K562 (cell line): Measurements from ENCODE around the gene ITGA3. TPM values are rescaled to one million over a fixed set of nuclear protein-coding genes. Genes with fewer than 3 reads are reported as not detected.

Experiments
- ATAC-seq: fragments of 200-7000 bp; cut with Tn5 transposase; 3 replicates; pipeline ENCODE4 v1.9.1; 2020; ENCODE audit warnings: moderate library complexity
- BruUV-seq: library from RNA; stranded (reverse); fragments of 400-500 nt; replicated peaks from 2 replicates; lab custom pipeline; 2021; lab: Mats Ljungman, UMichigan
- CTCF ChIA-PET: fragments of 300-600 bp; formaldehyde crosslinking; extraction: SDS; loops from one replicate; lab custom pipeline; 2021; ENCODE audit warnings: low intra/inter-chr PET ratio; lab: Yijun Ruan, JAX
- POLR2A ChIA-PET: fragments of 300-600, 350-650 bp; sonication (Branson Sonifier 250); formaldehyde crosslinking; extraction: SDS; loops from one replicate; lab custom pipeline; 2021; ENCODE audit warnings: antibody characterized with exemption, inconsistent platforms; lab: Yijun Ruan, JAX
- DNase-seq, 4 experiments: peaks; one replicate each; pipeline versions ENCODE4 v3.0.0 to v3.0.0-alpha.2; 2011 to 2018; ENCODE audit warnings: low spot score in 3 of 4, mixed read lengths in 3 of 4; ENCODE audit errors: extremely low read depth in 1 of 4
- FAIRE-seq: peaks from 2 replicates; lab custom pipeline; 2011; peaks lifted over from hg19 to GRCh38; lab: Jason Lieb, UNC
- H2AFZ ChIP-seq: 2 replicates; pipeline ENCODE4 v1.6.0; 2011; ENCODE audit warnings: low read depth, low read length, control low read depth, inconsistent platforms
- H3K27ac ChIP-seq: fragments of 200-600 bp; 3 replicates; pipeline ENCODE4 v1.8.0; 2011; ENCODE audit warnings: low read depth, mild to moderate bottlenecking, control low read depth, inconsistent platforms, low read length, moderate library complexity, mixed read lengths; ENCODE audit errors: extremely low read depth
- H3K27me3 ChIP-seq, 2 experiments: fragments of 300-600 bp in 1 of 2; 2 replicates in 1 of 2; 3 replicates in 1 of 2; pipeline versions ENCODE4 v1.6.0 to v1.8.0; 2011; ENCODE audit warnings: inconsistent platforms in 2 of 2, low read length in 2 of 2, mild to moderate bottlenecking in 1 of 2, mixed read lengths in 1 of 2, moderate library complexity in 1 of 2; ENCODE audit not compliant: control insufficient read depth in 2 of 2, insufficient read depth in 2 of 2
- H3K36me3 ChIP-seq: fragments of 300-600 bp; 3 replicates; pipeline ENCODE4 v1.8.0; 2011; ENCODE audit warnings: mild to moderate bottlenecking, low read length, inconsistent platforms; ENCODE audit not compliant: control insufficient read depth, insufficient read depth
- H3K4me1 ChIP-seq, 2 experiments: fragments of 200-600 bp in 1 of 2; replicated peaks in 1 of 2; 2 replicates in 1 of 2; 3 replicates in 1 of 2; pipeline versions ENCODE4 v1.5.1 to v1.8.0; 2011; ENCODE audit warnings: inconsistent platforms in 2 of 2, low read length in 2 of 2, mild to moderate bottlenecking in 1 of 2, mixed read lengths in 1 of 2, moderate library complexity in 1 of 2; ENCODE audit not compliant: control insufficient read depth in 2 of 2, insufficient read depth in 2 of 2
- H3K4me2 ChIP-seq: 2 replicates; pipeline ENCODE4 v1.6.1; 2011; ENCODE audit warnings: low read length, control low read depth, inconsistent platforms, mixed read lengths; ENCODE audit not compliant: insufficient read depth
- H3K4me3 ChIP-seq: fragments of 200-600 bp; sonication (generic), shearing (Covaris generic); 2 replicates; pipeline ENCODE4 v1.5.1; 2016; ENCODE audit warnings: control low read depth, inconsistent platforms
- H3K79me2 ChIP-seq: fragments of 200-600 bp; 3 replicates; pipeline ENCODE4 v1.8.0; 2011; ENCODE audit warnings: low read length, inconsistent platforms; ENCODE audit not compliant: control insufficient read depth, insufficient read depth
- H3K9ac ChIP-seq, 2 experiments: 2 replicates each; pipeline versions ENCODE4 v1.6.0 to v1.6.1; 2011; ENCODE audit warnings: low read depth in 2 of 2, low read length in 2 of 2, control low read depth in 1 of 2, inconsistent platforms in 1 of 2, mild to moderate bottlenecking in 1 of 2, mixed read lengths in 1 of 2; ENCODE audit not compliant: insufficient read depth in 1 of 2
- H3K9me1 ChIP-seq: one replicate; pipeline ENCODE4 v1.6.0; 2011; ENCODE audit warnings: inconsistent platforms, mild to moderate bottlenecking, low read length, moderate library complexity; ENCODE audit not compliant: control insufficient read depth, insufficient read depth
- H3K9me3 ChIP-seq: replicated peaks from 2 replicates; pipeline ENCODE4 v1.5.1; 2011; ENCODE audit warnings: low read depth, low read length, inconsistent platforms; ENCODE audit not compliant: control insufficient read depth, insufficient read depth
- H4K20me1 ChIP-seq: replicated peaks from 2 replicates; pipeline ENCODE4 v1.6.1; 2011; ENCODE audit warnings: low read length, inconsistent platforms, mixed read lengths; ENCODE audit not compliant: control insufficient read depth, insufficient read depth
- CBX5 ChIP-seq: IDR thresholded peaks from 2 replicates; pipeline ENCODE4 v1.6.1; 2014; ENCODE audit warnings: low read depth, borderline replicate concordance
- CHAMP1 ChIP-seq: fragments of 450-650 bp; IDR thresholded peaks from 2 replicates; pipeline ENCODE4 v1.6.1; 2016; ENCODE audit warnings: mild to moderate bottlenecking
- JUNB ChIP-seq: fragments of 450-650 bp; formaldehyde crosslinking; conservative IDR thresholded peaks from 2 replicates; pipeline ENCODE4 v1.4.0; 2020; ENCODE audit warnings: mild to moderate bottlenecking
- KLF13 ChIP-seq: fragments of 450-650 bp; IDR thresholded peaks from 2 replicates; pipeline ENCODE4 v1.6.1; 2016; ENCODE audit warnings: missing genetic modification characterization, low read depth, mild to moderate bottlenecking, missing compliant biosample characterization, moderate library complexity, borderline replicate concordance
- NCOA2 ChIP-seq, 2 experiments: fragments of 450-650 bp; IDR thresholded peaks; 2 replicates each; pipeline ENCODE4 v1.6.1; 2018; ENCODE audit warnings: mild to moderate bottlenecking in 2 of 2, moderate library complexity in 1 of 2; ENCODE audit not compliant: partially characterized antibody in 2 of 2
- PCBP2 ChIP-seq: fragments of 200-400 bp; formaldehyde crosslinking; IDR thresholded peaks from 2 replicates; pipeline ENCODE4 v1.6.1; 2018; ENCODE audit warnings: low read length, low read depth, mild to moderate bottlenecking, moderate library complexity; ENCODE audit not compliant: poor library complexity, severe bottlenecking
- RBM39 ChIP-seq: fragments of 200-400 bp; formaldehyde crosslinking; optimal IDR thresholded peaks from 2 replicates; pipeline ENCODE3; 2018; ENCODE audit warnings: low read depth, low read length
- SAFB2 ChIP-seq: fragments of 200-400 bp; formaldehyde crosslinking; IDR thresholded peaks from 2 replicates; pipeline ENCODE4 v1.6.1; 2018; ENCODE audit warnings: borderline replicate concordance, low read length, low read depth, moderate library complexity; ENCODE audit not compliant: severe bottlenecking
- ZBTB43 ChIP-seq: sonication (generic); formaldehyde crosslinking; IDR thresholded peaks from 2 replicates; pipeline ENCODE4 v1.8.0; 2023; ENCODE audit warnings: mild to moderate bottlenecking, missing genetic modification reagents
- ZC3H4 ChIP-seq: sonication (generic); formaldehyde crosslinking; IDR thresholded peaks from 2 replicates; pipeline ENCODE4 v1.9.0; 2021; ENCODE audit warnings: missing genetic modification reagents, borderline replicate concordance
- ZNF140 ChIP-seq: fragments of 250-450 bp; sonication (Bioruptor Pico); IDR thresholded peaks from 2 replicates; pipeline ENCODE4 v1.8.0; 2021; ENCODE audit warnings: moderate library complexity, mild to moderate bottlenecking, inconsistent platforms
- ZNF24 ChIP-seq: fragments of 450-650 bp; IDR thresholded peaks from 2 replicates; pipeline ENCODE4 v1.6.1; 2016
- ZNF436 ChIP-seq: fragments of 250-450, 450-650 bp; sonication (Bioruptor Pico); formaldehyde crosslinking; IDR thresholded peaks from 2 replicates; pipeline ENCODE4 v1.7.0; 2020; ENCODE audit warnings: mild to moderate bottlenecking
- ZNF639 ChIP-seq, 2 experiments: fragments of 200-800 bp in 1 of 2; sonication (Bioruptor generic) in 1 of 2; sonication (generic) in 1 of 2; formaldehyde crosslinking in 1 of 2; IDR thresholded peaks in 1 of 2; conservative IDR thresholded peaks in 1 of 2; 2 replicates each; pipeline versions ENCODE4 v1.5.0 to v1.6.1; 2016 to 2020; ENCODE audit warnings: missing compliant biosample characterization in 1 of 2, missing genetic modification characterization in 1 of 2, missing genetic modification reagents in 1 of 2
- WGBS: fragments of 100-300 bp; shearing (Covaris generic); methylation state at CpG from one replicate; pipeline ENCODE4 v1.1.6; 2016; ENCODE audit warnings: low coverage, mixed read lengths; ENCODE audit not compliant: insufficient coverage; ENCODE audit errors: missing lambda C conversion rate; 5-methylcytosine and 5-hydroxymethylcytosine counted together
- in situ Hi-C: fragments of 300-500 bp; cut with MboI; formaldehyde crosslinking; loops from 4 replicates; pipeline ENCODE4 v1.15.0; 2018; ENCODE audit warnings: inconsistent platforms, mixed read lengths
- intact Hi-C: fragments of 100-400 bp; cut with micrococcal nuclease; formaldehyde crosslinking; loops from 2 replicates; pipeline ENCODE4 v1.14.2; 2022
- polyA plus RNA-seq, 8 experiments: library from polyadenylated mRNA; depleted of rRNA in 4 of 8; stranded (reverse) in 5 of 8; unstranded in 3 of 8; fragments of >200 nt; fragmentation: Nextera tagmentation in 2 of 8; fragmentation: Illumina TruSeq in 1 of 8; extraction: Ambion mirVana in 2 of 8; extraction: Trizol in 1 of 8; gene quantifications; 2 replicates each; pipeline versions ENCODE4 v1.2.1 to v1.2.3, GENCODE V29; 2011 to 2014; ENCODE audit warnings: inconsistent platforms in 1 of 8, missing spikeins in 1 of 8
- total RNA-seq, 7 experiments: library from RNA; depleted of rRNA in 6 of 7; stranded (reverse); fragments of >200 nt in 6 of 7; fragmentation: Illumina TruSeq in 2 of 7; extraction: Trizol in 2 of 7; gene quantifications; 2 replicates each; pipeline versions ENCODE4 v1.2.1 to v1.2.3, GENCODE V29; 2011 to 2021; ENCODE audit warnings: low replicate concordance in 1 of 7

The ITGA3 gene
- total and polyA plus RNA-seq, 9 of the 15 experiments (the other 6 are each of a cell fraction or from before 2014, with no cell fraction given), result 0.03 to 0.75 (median 0.14) TPM; not detected in 2

DNA sequence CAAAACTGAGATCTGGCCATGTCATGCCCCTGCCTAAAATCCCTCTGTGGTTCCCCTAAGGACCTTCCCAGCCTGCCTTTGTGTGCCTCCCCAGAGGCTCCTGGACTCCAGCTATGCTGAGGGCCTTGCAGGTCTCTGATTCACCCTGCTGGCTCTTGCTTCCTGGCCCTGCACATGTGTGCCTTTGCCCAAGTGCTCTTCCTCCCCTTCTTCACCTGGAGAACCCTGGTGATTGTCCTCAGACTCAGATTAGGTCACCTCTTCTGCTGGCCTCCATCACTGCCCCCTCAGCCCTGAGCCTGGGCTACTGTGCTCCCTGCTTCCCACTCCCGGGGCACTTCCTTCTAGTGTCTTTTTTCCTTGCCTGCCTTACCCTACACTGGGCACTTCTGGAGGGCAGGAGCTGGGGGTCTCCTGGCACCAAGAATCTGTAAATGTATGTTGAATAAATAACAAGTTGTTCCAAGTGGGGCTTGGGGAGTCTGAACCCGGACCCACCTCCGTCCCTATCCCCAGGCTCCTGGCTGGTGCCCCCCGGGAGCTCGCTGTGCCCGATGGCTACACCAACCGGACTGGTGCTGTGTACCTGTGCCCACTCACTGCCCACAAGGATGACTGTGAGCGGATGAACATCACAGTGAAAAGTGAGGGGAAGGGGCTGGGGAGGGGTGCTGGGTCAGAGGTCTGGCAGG is 7.8 kb downstream of the ITGA3 start:
- Histone ChIP-seq H3K79me2 (no peaks in the 10 kb centered on the region), H3K27ac (no peak overlapping the region), H3K4me2 (no peak overlapping the region), H3K9ac (no peak overlapping the region), H3K4me3 (no peak overlapping the region), H3K36me3 (no peaks in the 10 kb centered on the region), H3K4me1 (peaks cover 0 to 4% of the 10 kb centered on the region in 2 experiments; a peak in 1 of 5 replicates), H2AFZ (no peak overlapping the region), H4K20me1 (peaks cover 3% of the 10 kb centered on the region; the same call in 1 of the 2 replicates)
- CTCF ChIA-PET, result no interaction called here
- intact Hi-C loops (no loop called here), in situ Hi-C loops (no loop called here)
- BruUV-seq, result no TSS peak
- WGBS, result 4% methylated on average over 8 of the region's 8 CpGs
- no peak for ATAC-seq
- TF ChIP-seq JUNB, result no peak
- no peak for TF ChIP-seq RBM39
- TF ChIP-seq ZNF24, result no peak
- no peak for TF ChIP-seq SAFB2
- no peak for TF ChIP-seq ZNF436 (CRISPR knock-in tag)
- TF ChIP-seq KLF13 (tag), result no peak
- no peak for TF ChIP-seq ZNF639 (CRISPR knock-in tag; conservative IDR thresholded peaks at IDR 0.05 in 1 of 2, IDR thresholded peaks at IDR 0.05 in 1 of 2)
- TF ChIP-seq PCBP2, result no peak
- no peak for TF ChIP-seq ZBTB43 (CRISPR knock-in tag)
- no peak for TF ChIP-seq NCOA2 (IDR thresholded peaks at IDR 0.05; ENCODE audit: partially characterized antibody in 2 of 2)
- no peak for TF ChIP-seq ZC3H4 (CRISPR knock-in tag)
- no peak for TF ChIP-seq ZNF140 (CRISPR knock-in tag)
- no peak for TF ChIP-seq CBX5
- TF ChIP-seq CHAMP1, result no peak
- TF ChIP-seq, all 486 proteins: peak for 0
- Histone ChIP-seq H3K9me3 (no peaks in the 10 kb centered on the region), H3K9me1 (no peaks in the 10 kb centered on the region), H3K27me3 (peaks cover 6 to 31% of the 10 kb centered on the region in 2 experiments)
- no peak for FAIRE-seq
- DNase-seq, result no peak
- POLR2A ChIA-PET, result interaction anchor here (0.6 kb wide), 1 partner anchor 13 kb away, joined by 3 read pairs; no protein-coding TSS in a partner anchor
